Astrocyte (in vitro differentiated cells and primary cell): ENCODE results near the gene ELMO1.

ENCODE experiments used
- EZH2 ChIP-seq: IDR thresholded peaks from 2 replicates; pipeline ENCODE4 v1.6.1; 2012; ENCODE audit warnings: mild to moderate bottlenecking, low read length, inconsistent platforms; ENCODE audit not compliant: insufficient read depth
- TF ChIP-seq, protein P1 (sequence below): IDR thresholded peaks from 2 replicates; pipeline ENCODE4 v1.5.1; 2011; ENCODE audit warnings: low read depth, mild to moderate bottlenecking, inconsistent platforms, low read length, moderate library complexity; ENCODE audit not compliant: insufficient read depth

GRCh38 chr7:37282927-37283326 lies 165.7 kb downstream of the ELMO1 start:
- TF ChIP-seq, protein P1, sequence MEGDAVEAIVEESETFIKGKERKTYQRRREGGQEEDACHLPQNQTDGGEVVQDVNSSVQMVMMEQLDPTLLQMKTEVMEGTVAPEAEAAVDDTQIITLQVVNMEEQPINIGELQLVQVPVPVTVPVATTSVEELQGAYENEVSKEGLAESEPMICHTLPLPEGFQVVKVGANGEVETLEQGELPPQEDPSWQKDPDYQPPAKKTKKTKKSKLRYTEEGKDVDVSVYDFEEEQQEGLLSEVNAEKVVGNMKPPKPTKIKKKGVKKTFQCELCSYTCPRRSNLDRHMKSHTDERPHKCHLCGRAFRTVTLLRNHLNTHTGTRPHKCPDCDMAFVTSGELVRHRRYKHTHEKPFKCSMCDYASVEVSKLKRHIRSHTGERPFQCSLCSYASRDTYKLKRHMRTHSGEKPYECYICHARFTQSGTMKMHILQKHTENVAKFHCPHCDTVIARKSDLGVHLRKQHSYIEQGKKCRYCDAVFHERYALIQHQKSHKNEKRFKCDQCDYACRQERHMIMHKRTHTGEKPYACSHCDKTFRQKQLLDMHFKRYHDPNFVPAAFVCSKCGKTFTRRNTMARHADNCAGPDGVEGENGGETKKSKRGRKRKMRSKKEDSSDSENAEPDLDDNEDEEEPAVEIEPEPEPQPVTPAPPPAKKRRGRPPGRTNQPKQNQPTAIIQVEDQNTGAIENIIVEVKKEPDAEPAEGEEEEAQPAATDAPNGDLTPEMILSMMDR = no peak
- no peak for TF ChIP-seq EZH2
